GM18861 (cell line): ENCODE results near the gene GALR3.
A peak's percentile ranks its signal among the peaks of the same experiment; 100 is the strongest.

Experiments used
- ATAC-seq: cut with Tn5 transposase; IDR thresholded peaks from one replicate; pipeline ENCODE4 v1.9.1; 2021; ENCODE audit not compliant: unreplicated experiment

GALR3 gene

GRCh38 chr22:37802310-37803194 is 20.6 kb upstream of the GALR3 start:
- ATAC-seq, result no peak

DNA sequence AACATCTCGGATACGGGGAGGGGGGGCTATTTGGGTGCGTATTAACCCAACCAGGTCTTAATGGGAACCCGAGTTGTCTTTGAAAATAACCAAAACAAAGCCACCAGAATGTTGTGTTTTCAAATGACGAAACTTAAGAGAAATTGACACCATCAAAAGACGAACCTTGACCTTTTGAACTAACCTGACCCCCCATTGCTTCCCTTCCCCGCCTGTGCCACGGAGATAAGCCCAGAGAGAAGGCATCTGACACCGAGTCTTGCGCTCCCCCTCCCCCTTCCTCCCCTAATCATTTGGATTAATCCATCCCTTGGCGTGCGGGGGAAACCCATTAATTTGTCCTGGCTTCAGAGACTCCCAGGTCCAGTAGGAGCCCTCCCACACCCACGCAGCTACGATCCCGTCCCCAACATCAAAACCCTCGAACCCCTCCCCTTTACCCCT is 20.0 kb upstream of the GALR3 start:
- no peak for ATAC-seq

GRCh38 chr22:37803639-37804351 is 19.4 kb upstream of the GALR3 start:
- ATAC-seq, result no peak

- no peak for ATAC-seq
These were observed 18.8 kb upstream of the GALR3 start for GRCh38 chr22:37804352-37804880.

DNA sequence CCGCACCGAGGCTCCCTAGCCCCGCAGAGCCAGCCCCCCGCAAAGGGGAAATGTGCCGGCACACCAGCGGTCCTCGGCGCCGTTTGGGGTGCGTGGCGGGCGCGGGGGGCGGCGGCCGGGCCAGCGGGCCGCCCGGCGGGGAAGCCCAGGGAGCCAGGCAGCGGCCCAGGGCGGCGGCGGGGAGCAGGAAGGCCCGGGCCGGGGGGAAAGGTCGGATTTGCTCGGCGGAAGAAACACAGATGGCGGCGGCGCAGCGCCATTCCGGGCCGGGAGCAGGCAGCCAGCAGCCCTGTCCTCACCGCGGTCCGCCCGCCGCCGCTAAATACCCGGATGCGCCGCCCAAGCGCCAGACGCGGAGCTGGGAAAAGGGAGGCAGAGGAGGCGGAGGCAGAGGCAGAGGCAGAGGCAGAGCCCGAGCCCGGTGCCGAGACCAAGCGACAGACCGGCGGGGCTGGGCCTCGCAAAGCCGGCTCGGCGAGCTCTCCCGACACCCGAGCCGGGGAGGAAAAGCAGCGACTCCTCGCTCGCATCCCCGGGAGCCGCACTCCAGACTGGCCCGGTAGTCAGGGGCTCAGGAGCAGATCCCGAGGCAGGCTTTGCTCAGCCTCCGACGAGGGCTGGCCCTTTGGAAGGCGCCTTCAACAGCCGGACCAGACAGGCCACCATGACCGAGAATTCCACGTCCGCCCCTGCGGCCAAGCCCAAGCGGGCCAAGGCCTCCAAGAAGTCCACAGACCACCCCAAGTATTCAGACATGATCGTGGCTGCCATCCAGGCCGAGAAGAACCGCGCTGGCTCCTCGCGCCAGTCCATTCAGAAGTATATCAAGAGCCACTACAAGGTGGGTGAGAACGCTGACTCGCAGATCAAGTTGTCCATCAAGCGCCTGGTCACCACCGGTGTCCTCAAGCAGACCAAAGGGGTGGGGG is 18.0 kb upstream of the GALR3 start:
- ATAC-seq, result no peak

GRCh38 chr22:37805810-37806277 is 17.3 kb upstream of the GALR3 start:
- no peak for ATAC-seq

- no peak for ATAC-seq
These were observed 16.5 kb upstream of the GALR3 start for GRCh38 chr22:37806409-37807333.

DNA sequence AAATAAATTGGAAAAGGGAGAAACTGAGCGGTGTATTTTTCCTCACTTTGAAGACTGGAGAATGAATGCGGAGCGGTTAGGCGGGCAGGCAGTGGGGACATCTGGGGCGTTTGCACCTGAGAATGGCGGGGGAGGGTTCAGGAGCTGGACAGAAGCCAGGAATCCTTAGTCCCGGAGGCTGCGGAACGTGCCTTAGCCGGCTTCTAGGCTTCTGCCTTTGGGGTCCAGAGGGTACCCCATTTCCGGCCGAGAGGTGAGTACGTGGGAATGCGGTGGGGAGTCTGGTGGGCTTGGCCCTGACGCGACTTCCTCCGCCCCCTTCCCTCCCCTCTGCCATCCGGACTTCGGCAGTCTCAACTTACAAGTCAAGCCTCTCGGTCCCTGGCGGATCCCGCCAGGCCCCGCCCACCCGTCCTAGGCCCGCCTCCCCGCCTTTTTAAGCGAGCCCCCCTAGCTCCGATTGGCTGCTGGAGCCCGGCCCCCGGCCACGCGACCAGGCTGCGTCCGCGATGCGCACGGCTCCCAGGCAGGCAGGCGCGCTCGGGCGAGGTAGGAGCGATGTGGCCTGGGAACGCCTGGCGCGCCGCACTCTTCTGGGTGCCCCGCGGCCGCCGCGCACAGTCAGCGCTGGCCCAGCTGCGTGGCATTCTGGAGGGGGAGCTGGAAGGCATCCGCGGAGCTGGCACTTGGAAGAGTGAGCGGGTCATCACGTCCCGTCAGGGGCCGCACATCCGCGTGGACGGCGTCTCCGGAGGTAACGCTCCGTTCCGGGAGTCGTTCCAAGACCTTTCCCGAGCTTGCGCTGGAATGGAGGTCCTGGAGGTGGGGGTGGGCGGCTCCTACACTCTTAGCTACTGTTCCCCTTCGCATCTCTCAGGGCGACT is 15.5 kb upstream of the GALR3 start, which contains the start of gene GCAT:
TSS of gene GCAT (plus strand) at position 525 of the 884 bp plus-strand sequence. CDS start at position 559, 34 bp downstream.
- peak; percentile 79 for ATAC-seq

GRCh38 chr22:37808294-37808657 is 14.9 kb upstream of the GALR3 start:
- no peak for ATAC-seq

DNA sequence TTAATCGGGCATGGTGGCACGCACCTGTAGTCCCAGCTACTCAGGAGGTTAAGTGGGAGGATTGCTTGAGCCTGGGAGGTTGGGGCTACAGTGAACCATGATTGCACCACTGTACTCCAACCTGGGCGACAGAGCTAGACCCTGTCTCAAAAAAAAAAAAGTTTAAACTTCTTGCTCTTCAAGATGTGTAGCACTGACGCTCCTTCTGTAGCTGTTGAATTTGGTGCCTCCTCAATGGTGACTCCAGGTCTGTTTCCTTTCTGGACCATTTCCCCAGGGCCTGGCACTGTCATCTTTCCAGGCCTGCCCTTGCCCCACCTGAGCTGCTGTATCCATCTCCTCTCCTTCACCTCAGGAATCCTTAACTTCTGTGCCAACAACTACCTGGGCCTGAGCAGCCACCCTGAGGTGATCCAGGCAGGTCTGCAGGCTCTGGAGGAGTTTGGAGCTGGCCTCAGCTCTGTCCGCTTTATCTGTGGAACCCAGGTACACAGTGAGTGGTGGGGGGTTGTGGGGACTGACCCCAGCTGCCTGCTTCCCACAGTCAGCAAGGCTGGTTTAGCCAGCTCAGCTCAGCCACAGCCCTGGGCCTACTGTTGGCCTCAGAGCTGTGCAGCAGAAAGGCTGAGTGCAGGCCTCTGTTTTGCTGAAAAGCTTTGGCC is 13.4 kb upstream of the GALR3 start:
- ATAC-seq, result no peak

GRCh38 chr22:37811867-37812266 is 11.3 kb upstream of the GALR3 start:
- no peak for ATAC-seq

DNA sequence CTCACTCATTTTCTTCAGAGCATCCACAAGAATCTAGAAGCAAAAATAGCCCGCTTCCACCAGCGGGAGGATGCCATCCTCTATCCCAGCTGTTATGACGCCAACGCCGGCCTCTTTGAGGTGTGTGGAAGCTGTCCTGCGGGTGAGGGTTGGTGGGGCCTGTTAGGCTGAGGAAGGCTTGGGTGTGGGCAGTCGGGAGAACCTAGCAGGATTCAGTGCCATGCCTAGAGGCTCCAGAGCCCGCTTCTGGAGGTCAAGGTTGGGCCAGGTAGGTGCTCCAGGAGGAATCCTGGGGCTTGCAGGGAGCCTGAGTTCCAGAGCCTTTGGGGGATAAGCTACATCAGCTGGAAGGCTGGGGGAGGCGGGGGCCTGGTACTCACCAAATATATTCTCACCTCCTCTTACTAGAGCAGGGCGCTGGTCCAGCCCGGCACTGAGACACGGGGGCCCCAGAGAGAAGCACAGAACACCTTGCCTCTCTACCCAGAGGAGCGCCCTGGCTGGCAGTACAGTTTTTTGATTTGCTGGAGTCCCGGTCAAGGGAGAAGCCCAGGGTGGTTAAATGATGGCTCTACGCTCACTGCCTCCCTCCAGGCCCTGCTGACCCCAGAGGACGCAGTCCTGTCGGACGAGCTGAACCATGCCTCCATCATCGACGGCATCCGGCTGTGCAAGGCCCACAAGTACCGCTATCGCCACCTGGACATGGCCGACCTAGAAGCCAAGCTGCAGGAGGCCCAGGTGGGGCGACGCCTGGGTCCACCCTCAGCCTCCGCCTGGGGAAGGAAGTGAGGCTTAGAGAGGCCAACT is 10.1 kb upstream of the GALR3 start:
- no peak for ATAC-seq

GRCh38 chr22:37815593-37815992 is 7.6 kb upstream of the GALR3 start:
- ATAC-seq, result no peak

- ATAC-seq, result no peak
These were observed 6.5 kb upstream of the GALR3 start for GRCh38 chr22:37816543-37817180.

GRCh38 chr22:37817705-37818408 is 5.3 kb upstream of the GALR3 start:
- ATAC-seq, result no peak

DNA sequence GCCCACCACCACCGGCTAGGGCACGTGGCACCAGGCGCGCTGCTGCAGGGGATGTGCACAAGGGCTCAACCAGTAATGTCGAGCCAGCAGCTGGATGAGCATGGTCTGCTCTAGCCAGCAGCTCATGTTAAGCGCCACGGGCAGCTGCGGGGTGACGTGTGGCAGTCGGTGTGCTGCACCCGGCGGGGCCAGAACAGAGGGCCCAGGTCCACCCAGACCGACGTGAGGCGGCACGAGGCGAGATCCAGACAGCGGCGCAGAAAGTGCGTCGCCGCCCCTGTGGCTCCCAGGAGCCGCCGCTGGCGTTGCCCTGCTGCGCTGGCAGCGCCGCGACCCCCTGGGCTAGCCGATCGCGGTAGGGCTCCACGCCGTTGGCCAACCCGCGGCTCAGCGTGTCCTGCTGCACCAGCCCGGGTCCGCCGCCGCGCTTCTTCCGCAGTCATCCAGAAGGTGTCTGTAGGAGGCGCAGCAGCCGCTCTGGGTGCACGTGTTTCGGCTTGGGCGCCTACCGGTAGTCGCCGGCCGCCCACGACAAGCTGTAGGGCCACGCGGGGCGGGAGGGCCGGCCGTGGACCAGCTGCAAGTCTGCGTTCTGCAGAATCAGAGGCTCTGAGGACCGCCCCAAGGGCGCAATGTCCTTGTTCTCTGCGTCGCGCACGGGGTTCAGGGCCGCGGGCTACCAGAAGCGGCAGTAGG is 4.6 kb upstream of the GALR3 start:
- ATAC-seq, result no peak
